MM.1S (cell line): ENCODE results near the gene ERC2.

ENCODE experiments used
- DNase-seq: peaks from one replicate; pipeline ENCODE4 v3.0.0-alpha.2; 2015
- H2AFZ ChIP-seq: fragments of 300-600 bp; sonication (generic); 2 replicates; pipeline ENCODE4 v1.6.0; 2016; ENCODE audit warnings: antibody characterized with exemption, low read length
- H3F3A ChIP-seq: fragments of 300-600 bp; sonication (generic); 2 replicates; pipeline ENCODE4 v1.6.1; 2016; ENCODE audit warnings: mild to moderate bottlenecking, antibody characterized with exemption, low read length, moderate library complexity, mixed read lengths; ENCODE audit not compliant: insufficient read depth
- H3K27ac ChIP-seq: fragments of 300-600 bp; sonication (generic); 2 replicates; pipeline ENCODE4 v1.5.1; 2016; ENCODE audit warnings: mild to moderate bottlenecking, low read length
- H3K27me3 ChIP-seq: fragments of 300-600 bp; sonication (generic); replicated peaks from 2 replicates; pipeline ENCODE4 v1.6.0; 2016; ENCODE audit warnings: low read length; ENCODE audit not compliant: insufficient read depth
- H3K36me3 ChIP-seq: fragments of 300-600 bp; sonication (generic); replicated peaks from 2 replicates; pipeline ENCODE4 v1.6.1; 2016; ENCODE audit warnings: mild to moderate bottlenecking, low read length, mixed read lengths; ENCODE audit not compliant: insufficient read depth
- H3K4me1 ChIP-seq: fragments of 300-600 bp; sonication (generic); 2 replicates; pipeline ENCODE4 v1.6.1; 2016; ENCODE audit warnings: low read length, mixed read lengths
- H3K4me2 ChIP-seq: fragments of 300-600 bp; sonication (generic); 2 replicates; pipeline ENCODE4 v1.6.0; 2016; ENCODE audit warnings: low read depth, low read length
- H3K4me3 ChIP-seq: fragments of 300-600 bp; sonication (generic); 2 replicates; pipeline ENCODE4 v1.5.1; 2016; ENCODE audit warnings: low read length, mixed read lengths
- H3K79me2 ChIP-seq: fragments of 300-600 bp; sonication (generic); 2 replicates; pipeline ENCODE4 v1.6.1; 2016; ENCODE audit warnings: mixed run types, low read length, mixed read lengths
- H3K9ac ChIP-seq: fragments of 300-600 bp; sonication (generic); 2 replicates; pipeline ENCODE4 v1.6.1; 2016; ENCODE audit warnings: low read length, mixed read lengths
- H3K9me2 ChIP-seq: fragments of 300-600 bp; sonication (generic); replicated peaks from 2 replicates; pipeline ENCODE4 v1.6.1; 2016; ENCODE audit warnings: mild to moderate bottlenecking, low read length, mixed read lengths; ENCODE audit not compliant: insufficient read depth
- H3K9me3 ChIP-seq: fragments of 300-600 bp; sonication (generic); replicated peaks from 2 replicates; pipeline ENCODE4 v1.6.1; 2016; ENCODE audit warnings: mild to moderate bottlenecking, low read length, mixed read lengths; ENCODE audit not compliant: insufficient read depth
- H4K20me1 ChIP-seq: fragments of 300-600 bp; sonication (generic); 2 replicates; pipeline ENCODE4 v1.6.1; 2016; ENCODE audit warnings: mild to moderate bottlenecking, low read length, moderate library complexity, mixed read lengths; ENCODE audit not compliant: insufficient read depth
- EZH2 ChIP-seq: fragments of 300-600 bp; sonication (generic); optimal IDR thresholded peaks from 2 replicates; pipeline ENCODE3; 2017; ENCODE audit warnings: low read depth, mild to moderate bottlenecking, antibody characterized with exemption, low read length, mixed read lengths
- EZH2phosphoT487 ChIP-seq: fragments of 300-600 bp; sonication (generic); IDR thresholded peaks from 2 replicates; pipeline ENCODE4 v1.6.1; 2018; ENCODE audit warnings: antibody characterized with exemption, low read length
- TF ChIP-seq, protein P1 (sequence below): fragments of 300-600 bp; sonication (generic); IDR thresholded peaks from 2 replicates; pipeline ENCODE4 v1.5.1; 2016; ENCODE audit warnings: antibody characterized with exemption, low read length, mixed read lengths

ERC2 gene

DNA sequence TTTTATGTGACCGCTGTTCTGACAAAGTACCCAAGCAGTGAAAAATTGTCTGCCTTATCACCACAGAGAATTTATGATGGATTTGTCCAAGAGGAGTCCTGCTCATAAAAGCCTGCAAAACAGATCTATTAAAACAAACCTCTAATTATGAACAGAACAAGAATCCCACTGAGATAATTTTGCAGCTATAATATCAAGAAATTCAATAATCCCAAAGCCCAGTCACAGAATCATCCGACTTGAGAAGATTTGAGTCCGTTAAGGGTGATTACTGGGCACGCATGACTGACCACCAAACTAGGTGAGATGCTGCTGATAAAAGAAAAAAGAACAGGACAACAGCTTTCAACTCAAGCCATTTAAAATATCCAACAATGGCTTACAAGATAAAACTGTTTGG, 750.2 kb downstream of the ERC2 start:
- Histone ChIP-seq H3K27ac (no peak overlapping the region), H3K27me3 (no peaks in the 10 kb centered on the region), H4K20me1 (no peaks in the 10 kb centered on the region), H3F3A (no peaks in the 10 kb centered on the region), H3K36me3 (no peaks in the 10 kb centered on the region), H3K9me2 (no peaks in the 10 kb centered on the region), H3K4me1 (no peaks in the 10 kb centered on the region), H2AFZ (no peak overlapping the region), H3K9ac (no peak overlapping the region), H3K9me3 (no peaks in the 10 kb centered on the region), H3K79me2 (no peaks in the 10 kb centered on the region), H3K4me3 (no peak overlapping the region), H3K4me2 (no peak overlapping the region)
- TF ChIP-seq, protein P1, sequence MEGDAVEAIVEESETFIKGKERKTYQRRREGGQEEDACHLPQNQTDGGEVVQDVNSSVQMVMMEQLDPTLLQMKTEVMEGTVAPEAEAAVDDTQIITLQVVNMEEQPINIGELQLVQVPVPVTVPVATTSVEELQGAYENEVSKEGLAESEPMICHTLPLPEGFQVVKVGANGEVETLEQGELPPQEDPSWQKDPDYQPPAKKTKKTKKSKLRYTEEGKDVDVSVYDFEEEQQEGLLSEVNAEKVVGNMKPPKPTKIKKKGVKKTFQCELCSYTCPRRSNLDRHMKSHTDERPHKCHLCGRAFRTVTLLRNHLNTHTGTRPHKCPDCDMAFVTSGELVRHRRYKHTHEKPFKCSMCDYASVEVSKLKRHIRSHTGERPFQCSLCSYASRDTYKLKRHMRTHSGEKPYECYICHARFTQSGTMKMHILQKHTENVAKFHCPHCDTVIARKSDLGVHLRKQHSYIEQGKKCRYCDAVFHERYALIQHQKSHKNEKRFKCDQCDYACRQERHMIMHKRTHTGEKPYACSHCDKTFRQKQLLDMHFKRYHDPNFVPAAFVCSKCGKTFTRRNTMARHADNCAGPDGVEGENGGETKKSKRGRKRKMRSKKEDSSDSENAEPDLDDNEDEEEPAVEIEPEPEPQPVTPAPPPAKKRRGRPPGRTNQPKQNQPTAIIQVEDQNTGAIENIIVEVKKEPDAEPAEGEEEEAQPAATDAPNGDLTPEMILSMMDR = no peak
- TF ChIP-seq EZH2phosphoT487 (no peak), EZH2 (no peak)
- no peak for DNase-seq

DNA sequence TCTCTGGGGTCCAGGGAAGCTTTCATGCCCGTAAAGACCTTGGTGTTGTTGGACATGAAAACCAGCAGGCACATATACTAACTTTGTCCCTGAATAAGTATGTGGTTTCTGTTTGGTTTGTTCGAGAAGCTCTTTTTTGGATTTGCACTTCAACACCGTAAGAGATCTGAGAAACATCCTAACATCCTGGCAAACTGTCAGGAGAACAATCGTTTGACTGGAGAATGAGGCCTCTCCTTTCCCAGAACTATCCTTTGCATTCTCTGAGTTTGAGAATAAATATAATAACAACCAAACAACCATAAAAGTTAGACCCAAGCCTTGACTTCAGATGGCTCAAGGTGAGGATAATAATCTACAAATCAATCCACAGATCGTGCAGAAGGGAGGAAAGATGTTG, 750.8 kb downstream of the ERC2 start:
- Histone ChIP-seq H3K9me2 (no peaks in the 10 kb centered on the region), H3K4me3 (no peak overlapping the region), H3K27me3 (no peaks in the 10 kb centered on the region), H3K79me2 (no peaks in the 10 kb centered on the region), H3K4me1 (no peaks in the 10 kb centered on the region), H3K9ac (no peak overlapping the region), H2AFZ (no peak overlapping the region), H3F3A (no peaks in the 10 kb centered on the region), H3K4me2 (no peak overlapping the region), H4K20me1 (no peaks in the 10 kb centered on the region), H3K9me3 (no peaks in the 10 kb centered on the region), H3K27ac (no peak overlapping the region), H3K36me3 (no peaks in the 10 kb centered on the region)
- no peak for DNase-seq
- TF ChIP-seq, protein P1 = no peak
- TF ChIP-seq EZH2 = no peak
- TF ChIP-seq EZH2phosphoT487 = no peak

DNA sequence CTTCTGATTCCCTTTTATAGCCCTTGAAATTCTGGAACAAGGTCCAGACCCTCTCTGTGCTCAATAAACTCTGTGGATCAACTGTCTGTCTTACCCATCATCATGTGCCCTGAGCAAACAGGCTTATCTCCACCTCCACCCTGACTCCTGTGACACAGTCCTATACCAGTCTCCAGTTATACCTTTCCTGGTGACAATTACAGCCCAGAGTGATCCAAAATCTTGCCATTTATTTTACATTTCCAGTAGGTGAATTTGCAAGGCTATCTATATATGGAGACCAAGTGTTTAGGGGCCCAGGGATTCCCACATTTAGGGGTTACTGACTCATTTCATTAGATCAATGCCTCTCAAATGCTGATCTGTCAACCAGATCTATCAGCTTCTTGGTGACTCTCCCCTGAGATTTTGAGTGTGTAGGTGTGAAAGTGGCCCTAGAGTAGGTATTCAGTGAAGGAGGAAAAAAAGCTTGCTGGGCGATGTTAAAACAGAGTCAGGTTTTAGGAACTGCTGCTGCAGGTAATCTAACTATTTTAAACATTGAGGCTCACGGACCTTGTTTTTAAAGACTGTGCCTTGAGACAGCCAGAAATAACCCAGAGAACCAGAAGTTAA, 751.5 kb downstream of the ERC2 start:
- no peak for TF ChIP-seq EZH2

DNA sequence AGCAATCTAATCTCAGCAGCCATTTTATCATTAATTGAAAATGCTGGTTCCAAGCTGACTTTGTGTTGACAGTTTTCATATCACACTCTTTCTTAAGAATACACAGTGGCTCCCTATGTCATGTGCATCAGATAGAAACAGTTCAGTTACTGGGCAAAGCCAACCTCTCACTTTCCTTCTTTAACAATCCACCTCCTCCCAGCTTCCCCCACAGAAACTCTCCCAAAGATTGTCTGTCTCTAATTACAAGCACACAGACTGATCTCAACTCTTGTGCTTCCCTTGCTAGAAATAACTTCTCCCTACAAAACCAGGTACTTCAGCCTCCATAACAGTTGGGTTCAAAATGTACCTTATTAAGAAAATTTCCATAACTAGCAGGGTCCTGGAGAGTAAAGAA, 752.2 kb downstream of the ERC2 start:
- Histone ChIP-seq H2AFZ (no peak overlapping the region), H3K27me3 (no peaks in the 10 kb centered on the region), H3K9ac (no peak overlapping the region), H3K27ac (no peak overlapping the region), H3K36me3 (no peaks in the 10 kb centered on the region), H3K4me2 (no peak overlapping the region), H3K4me3 (no peak overlapping the region), H3K79me2 (no peaks in the 10 kb centered on the region), H3K9me3 (no peaks in the 10 kb centered on the region), H3K9me2 (no peaks in the 10 kb centered on the region), H3F3A (no peaks in the 10 kb centered on the region), H3K4me1 (no peaks in the 10 kb centered on the region), H4K20me1 (no peaks in the 10 kb centered on the region)
- no peak for TF ChIP-seq EZH2
- no peak for DNase-seq

More for the DNA sequence above, 751.5 kb downstream of the ERC2 start:
- Histone ChIP-seq H3K27ac (no peak overlapping the region), H3K4me1 (no peaks in the 10 kb centered on the region), H3K9me3 (no peaks in the 10 kb centered on the region), H4K20me1 (no peaks in the 10 kb centered on the region), H3F3A (no peaks in the 10 kb centered on the region), H3K9ac (no peak overlapping the region), H3K4me2 (no peak overlapping the region), H3K27me3 (no peaks in the 10 kb centered on the region), H3K36me3 (no peaks in the 10 kb centered on the region), H3K9me2 (no peaks in the 10 kb centered on the region), H2AFZ (no peak overlapping the region), H3K4me3 (no peak overlapping the region), H3K79me2 (no peaks in the 10 kb centered on the region)
- no peak for DNase-seq
